WI38 (cell line): Measurements from ENCODE around the gene OR10W1.

Experiments used
- H3K4me3 ChIP-seq: 2 replicates; pipeline ENCODE4 v1.5.1; 2011; ENCODE audit warnings: low read depth, mild to moderate bottlenecking, control low read depth, low read length
- CTCF ChIP-seq: IDR thresholded peaks from 2 replicates; pipeline ENCODE4 v1.5.1; 2012; ENCODE audit warnings: low read depth, mild to moderate bottlenecking, control low read depth, low read length

The OR10W1 gene

GRCh38 chr11:58276151-58276550 lies 8.1 kb upstream of the OR10W1 start:
- TF ChIP-seq CTCF: no peak
- no peak overlapping the region for H3K4me3 ChIP-seq

GRCh38 chr11:58275002-58275401 lies 6.9 kb upstream of the OR10W1 start:
- no peak overlapping the region for H3K4me3 ChIP-seq
- TF ChIP-seq CTCF: no peak

GRCh38 chr11:58259983-58260382 lies 8.1 kb downstream of the OR10W1 start:
- no peak for TF ChIP-seq CTCF

GRCh38 chr11:58254936-58255335 lies 13.1 kb downstream of the OR10W1 start:
- H3K4me3 ChIP-seq: no peak overlapping the region

More at GRCh38 chr11:58259983-58260382, 8.1 kb downstream of the OR10W1 start:
- H3K4me3 ChIP-seq: no peak overlapping the region

GRCh38 chr11:58243954-58244353 lies 24.1 kb downstream of the OR10W1 start:
- no peak for TF ChIP-seq CTCF
- H3K4me3 ChIP-seq: no peak overlapping the region

More at GRCh38 chr11:58254936-58255335, 13.1 kb downstream of the OR10W1 start:
- TF ChIP-seq CTCF: no peak

- TF ChIP-seq CTCF: no peak
- no peak overlapping the region for H3K4me3 ChIP-seq
These were observed 40.0 kb downstream of the OR10W1 start for GRCh38 chr11:58227956-58228615.

- H3K4me3 ChIP-seq: no peak overlapping the region
- TF ChIP-seq CTCF: no peak
These were observed 45.3 kb downstream of the OR10W1 start for GRCh38 chr11:58222721-58223120.
